ENCODE measurements around the gene HINT2.

GRCh38 chr9:35856206-35856605 is 41.4 kb upstream of the HINT2 start:
- TF ChIP-seq CTCF (IDR thresholded peaks at IDR 0.05) (no peak), ZFX (IDR thresholded peaks at IDR 0.05; ENCODE audit: borderline replicate concordance) (no peak)
